GM12878 (cell line): ENCODE results near the gene ARHGEF10L. TPM values are rescaled to one million over a fixed set of nuclear protein-coding genes. Genes with fewer than 3 reads are reported as not detected.

ENCODE experiments used
- ATAC-seq: fragments of 200-7000 bp; cut with Tn5 transposase; 3 replicates; pipeline ENCODE4 v1.9.1; 2020; ENCODE audit warnings: mild to moderate bottlenecking, moderate library complexity
- BruUV-seq: library from RNA; stranded (reverse); fragments of 400-500 nt; replicated peaks from 2 replicates; lab custom pipeline; 2021; lab: Mats Ljungman, UMichigan
- CTCF ChIA-PET: fragments of 300-600 bp; sonication (Branson Sonifier 250); formaldehyde crosslinking; extraction: SDS; loops from one replicate; lab custom pipeline; 2021; ENCODE audit warnings: inconsistent platforms; lab: Yijun Ruan, JAX
- POLR2A ChIA-PET: fragments of 350-600 bp; formaldehyde crosslinking; extraction: SDS; loops from one replicate; lab custom pipeline; 2021; ENCODE audit warnings: inconsistent platforms; lab: Charles Lee
- RAD21 ChIA-PET: fragments of 300-600 bp; sonication (Branson Sonifier 250); formaldehyde crosslinking; loops from one replicate; lab custom pipeline; 2023; ENCODE audit warnings: antibody characterized with exemption; ENCODE audit not compliant: unreplicated experiment; lab: Charles Lee
- SMC1A ChIA-PET: fragments of 300-600 bp; sonication (Branson Sonifier 250); formaldehyde crosslinking; loops from one replicate; lab custom pipeline; 2023; ENCODE audit not compliant: unreplicated experiment, uncharacterized antibody; lab: Charles Lee
- DNase-seq: peaks from one replicate; pipeline ENCODE4 v3.0.0-alpha.2; 2011; ENCODE audit warnings: low read depth, low spot score
- FAIRE-seq: peaks from 3 replicates; lab custom pipeline; 2011; peaks lifted over from hg19 to GRCh38; lab: Jason Lieb, UNC
- H2AFZ ChIP-seq: 2 replicates; pipeline ENCODE4 v1.6.0; 2011; ENCODE audit warnings: low read depth, low read length, control low read depth; ENCODE audit not compliant: control insufficient read depth
- H3K27ac ChIP-seq: 2 replicates; pipeline ENCODE4 v1.5.1; 2011; ENCODE audit warnings: control low read depth; ENCODE audit not compliant: control insufficient read depth, insufficient read depth
- H3K27me3 ChIP-seq, 2 experiments: replicated peaks in 1 of 2; 2 replicates each; pipeline versions ENCODE4 v1.6.0 to v1.6.1; 2011; ENCODE audit warnings: low read length in 1 of 2; ENCODE audit not compliant: control insufficient read depth in 2 of 2, insufficient read depth in 2 of 2
- H3K36me3 ChIP-seq, 2 experiments: 2 replicates each; pipeline ENCODE4 v1.5.1; 2011; ENCODE audit warnings: low read length in 1 of 2; ENCODE audit not compliant: control insufficient read depth in 2 of 2, insufficient read depth in 2 of 2
- H3K4me1 ChIP-seq: 2 replicates; pipeline ENCODE4 v1.6.1; 2011; ENCODE audit warnings: mild to moderate bottlenecking, low read length, moderate library complexity, mixed read lengths; ENCODE audit not compliant: control insufficient read depth, insufficient read depth
- H3K4me2 ChIP-seq: 2 replicates; pipeline ENCODE4 v1.6.0; 2011; ENCODE audit warnings: control low read depth; ENCODE audit not compliant: control insufficient read depth, insufficient read depth
- H3K4me3 ChIP-seq: fragments of 200-600 bp; sonication (generic); 2 replicates; pipeline ENCODE4 v1.5.1; 2016
- H3K79me2 ChIP-seq: 2 replicates; pipeline ENCODE4 v1.6.0; 2011; ENCODE audit warnings: low read length; ENCODE audit not compliant: control insufficient read depth, insufficient read depth
- H3K9ac ChIP-seq: 2 replicates; pipeline ENCODE4 v1.8.0; 2011; ENCODE audit warnings: low read length, control low read depth, mixed read lengths; ENCODE audit not compliant: control insufficient read depth, insufficient read depth
- H3K9me3 ChIP-seq: replicated peaks from 3 replicates; pipeline ENCODE4 v1.5.1; 2011; ENCODE audit warnings: mild to moderate bottlenecking, low read length; ENCODE audit not compliant: control insufficient read depth, insufficient read depth
- H4K20me1 ChIP-seq: 2 replicates; pipeline ENCODE4 v1.6.0; 2011; ENCODE audit not compliant: control insufficient read depth, insufficient read depth
- ATF7 ChIP-seq: fragments of 450-650 bp; IDR thresholded peaks from 2 replicates; pipeline ENCODE4 v1.6.1; 2016; ENCODE audit warnings: low read depth, mild to moderate bottlenecking
- BHLHE40 ChIP-seq, 2 experiments: fragments of 450-650 bp in 1 of 2; IDR thresholded peaks; 2 replicates each; pipeline ENCODE4 v1.6.1; 2011 to 2017; ENCODE audit warnings: low read depth in 2 of 2, borderline replicate concordance in 1 of 2, improper control_type of control experiment in 1 of 2, low read length in 1 of 2, mild to moderate bottlenecking in 1 of 2
- SMC3 ChIP-seq: IDR thresholded peaks from 2 replicates; pipeline ENCODE4 v1.6.1; 2011; ENCODE audit warnings: low read length, improper control_type of control experiment, borderline replicate concordance
- SPI1 ChIP-seq: IDR thresholded peaks from 2 replicates; pipeline ENCODE4 v1.6.1; 2011; ENCODE audit warnings: low read depth, mild to moderate bottlenecking, low read length, moderate library complexity, borderline replicate concordance; ENCODE audit not compliant: insufficient read depth
- WGBS: methylation state at CpG from one replicate; pipeline ENCODE4 v1.1.6; 2016; ENCODE audit warnings: low lambda C conversion rate; ENCODE audit not compliant: insufficient replicate concordance, insufficient coverage; ENCODE audit errors: missing lambda C conversion rate; 5-methylcytosine and 5-hydroxymethylcytosine counted together
- in situ Hi-C: fragments of 300-500 bp; cut with MboI; formaldehyde crosslinking; loops from 9 replicates; pipeline ENCODE4 v1.14.3; 2018; ENCODE audit warnings: mixed read lengths
- intact Hi-C: fragments of 100-400 bp; cut with micrococcal nuclease; formaldehyde crosslinking; loops from one replicate; pipeline ENCODE4 v1.14.2; 2022; ENCODE audit not compliant: unreplicated experiment
- polyA plus RNA-seq, 11 experiments: library from polyadenylated mRNA; depleted of rRNA in 4 of 11; unstranded in 6 of 11; stranded (reverse) in 5 of 11; fragments of >200 nt; fragmentation: Nextera tagmentation in 4 of 11; fragmentation: Illumina TruSeq in 1 of 11; extraction: Ambion mirVana in 4 of 11; extraction: Trizol in 1 of 11; gene quantifications; 1 replicate in 1 of 11; 2 replicates in 10 of 11; pipeline versions ENCODE4 v1.2.1 to v1.2.3, GENCODE V29; 2011 to 2016; ENCODE audit warnings: inconsistent platforms in 2 of 11, missing spikeins in 2 of 11, low read depth in 1 of 11
- total RNA-seq, 4 experiments: library from RNA; depleted of rRNA in 3 of 4; stranded (reverse); fragments of >200 nt in 3 of 4; fragmentation: Illumina TruSeq in 1 of 4; extraction: Trizol in 1 of 4; gene quantifications; 2 replicates each; pipeline versions ENCODE4 v1.2.1 to v1.2.3, GENCODE V29; 2013 to 2021
- TF ChIP-seq, protein P1 (sequence below): IDR thresholded peaks from 2 replicates; pipeline ENCODE4 v1.6.1; 2012; ENCODE audit warnings: low read length, inconsistent platforms
- TF ChIP-seq, protein P2 (sequence below): fragments of 450-650 bp; IDR thresholded peaks from 2 replicates; pipeline ENCODE4 v1.6.1; 2016; ENCODE audit warnings: mild to moderate bottlenecking

ARHGEF10L gene
- total and polyA plus RNA-seq, 10 of the 15 experiments (the other 5 are each of a cell fraction or from before 2014, with no cell fraction given), result 0.05 to 0.94 (median 0.28) TPM; not detected in 2

DNA sequence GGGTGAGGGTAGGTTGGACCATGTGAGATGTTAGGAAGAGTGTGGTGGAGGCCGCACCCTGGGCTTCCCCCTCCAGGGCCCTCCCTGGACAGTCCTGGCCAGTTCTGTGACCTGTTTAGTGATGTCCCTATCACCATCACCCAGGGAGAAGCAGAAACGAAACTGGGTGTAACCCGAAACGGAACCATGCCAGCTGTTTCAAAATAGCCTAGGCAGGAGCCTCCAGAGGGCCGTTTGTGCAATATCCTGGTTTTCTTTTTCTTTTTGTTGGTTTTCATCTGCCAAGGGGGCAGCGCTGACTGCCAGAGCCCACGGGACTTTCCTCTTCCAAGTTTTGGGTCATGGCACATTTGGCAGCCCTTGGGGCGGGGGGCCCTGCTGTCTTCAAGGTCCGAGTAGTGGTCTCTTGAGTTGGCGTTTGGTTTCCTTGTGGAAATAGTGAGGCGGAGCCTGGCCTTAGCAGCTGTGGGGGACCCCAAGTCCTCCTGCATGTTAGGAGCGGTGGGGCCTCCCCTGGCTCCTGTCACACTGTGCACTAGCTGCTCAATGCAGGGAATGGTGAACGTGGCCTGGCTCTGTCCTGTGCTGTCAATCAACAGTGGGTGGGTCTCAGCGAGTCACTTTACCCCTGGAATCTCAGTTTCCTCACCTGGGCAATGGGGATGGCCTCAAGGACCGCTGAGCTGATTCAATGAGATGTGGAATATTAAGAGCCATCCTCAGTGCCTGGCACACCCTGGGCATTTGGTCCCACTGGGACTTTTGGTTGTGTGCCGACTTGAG, 90.7 kb downstream of the ARHGEF10L start:
- H2AFZ ChIP-seq, result no peak overlapping the region
- WGBS, result 15% methylated on average over 16 of the region's 16 CpGs
- ChIA-PET CTCF (no interaction called here), SMC1A (no interaction called here), POLR2A (no interaction called here), RAD21 (no interaction called here)
- ATAC-seq, result peak; percentile 60
- TF ChIP-seq SPI1, result no peak
- no peak for TF ChIP-seq BHLHE40 (IDR thresholded peaks at IDR 0.05; ENCODE audit: borderline replicate concordance in 1 of 2, low read depth in 2 of 2, low read length in 1 of 2)
- no peak for TF ChIP-seq SMC3
- TF ChIP-seq, protein P1, sequence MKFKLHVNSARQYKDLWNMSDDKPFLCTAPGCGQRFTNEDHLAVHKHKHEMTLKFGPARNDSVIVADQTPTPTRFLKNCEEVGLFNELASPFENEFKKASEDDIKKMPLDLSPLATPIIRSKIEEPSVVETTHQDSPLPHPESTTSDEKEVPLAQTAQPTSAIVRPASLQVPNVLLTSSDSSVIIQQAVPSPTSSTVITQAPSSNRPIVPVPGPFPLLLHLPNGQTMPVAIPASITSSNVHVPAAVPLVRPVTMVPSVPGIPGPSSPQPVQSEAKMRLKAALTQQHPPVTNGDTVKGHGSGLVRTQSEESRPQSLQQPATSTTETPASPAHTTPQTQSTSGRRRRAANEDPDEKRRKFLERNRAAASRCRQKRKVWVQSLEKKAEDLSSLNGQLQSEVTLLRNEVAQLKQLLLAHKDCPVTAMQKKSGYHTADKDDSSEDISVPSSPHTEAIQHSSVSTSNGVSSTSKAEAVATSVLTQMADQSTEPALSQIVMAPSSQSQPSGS, result no peak
- TF ChIP-seq ATF7, result no peak
- TF ChIP-seq, protein P2, sequence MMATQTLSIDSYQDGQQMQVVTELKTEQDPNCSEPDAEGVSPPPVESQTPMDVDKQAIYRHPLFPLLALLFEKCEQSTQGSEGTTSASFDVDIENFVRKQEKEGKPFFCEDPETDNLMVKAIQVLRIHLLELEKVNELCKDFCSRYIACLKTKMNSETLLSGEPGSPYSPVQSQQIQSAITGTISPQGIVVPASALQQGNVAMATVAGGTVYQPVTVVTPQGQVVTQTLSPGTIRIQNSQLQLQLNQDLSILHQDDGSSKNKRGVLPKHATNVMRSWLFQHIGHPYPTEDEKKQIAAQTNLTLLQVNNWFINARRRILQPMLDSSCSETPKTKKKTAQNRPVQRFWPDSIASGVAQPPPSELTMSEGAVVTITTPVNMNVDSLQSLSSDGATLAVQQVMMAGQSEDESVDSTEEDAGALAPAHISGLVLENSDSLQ, result 0 out of 2 replicates have a peak, but pooled peaks have one; percentile 9
- H4K20me1 ChIP-seq, result no peaks in the 10 kb centered on the region
- H3K9ac ChIP-seq, result no peak overlapping the region
- DNase-seq, result no peak
- H3K4me2 ChIP-seq, result no peak overlapping the region
- no peaks in the 10 kb centered on the region for H3K9me3 ChIP-seq
- H3K27ac ChIP-seq, result no peak overlapping the region
- no peaks in the 10 kb centered on the region for H3K36me3 ChIP-seq
- no TSS peak for BruUV-seq
- in situ Hi-C loops, result no loop called here
- no peaks in the 10 kb centered on the region for H3K4me1 ChIP-seq
- no peak for FAIRE-seq
- no peak overlapping the region for H3K4me3 ChIP-seq
- H3K27me3 ChIP-seq, result no peaks in the 10 kb centered on the region; a peak in 1 of 4 replicates
- intact Hi-C loops, result no loop called here
- no peaks in the 10 kb centered on the region for H3K79me2 ChIP-seq
